ENCODE data around the gene PTPRM.

PTPRM gene

DNA sequence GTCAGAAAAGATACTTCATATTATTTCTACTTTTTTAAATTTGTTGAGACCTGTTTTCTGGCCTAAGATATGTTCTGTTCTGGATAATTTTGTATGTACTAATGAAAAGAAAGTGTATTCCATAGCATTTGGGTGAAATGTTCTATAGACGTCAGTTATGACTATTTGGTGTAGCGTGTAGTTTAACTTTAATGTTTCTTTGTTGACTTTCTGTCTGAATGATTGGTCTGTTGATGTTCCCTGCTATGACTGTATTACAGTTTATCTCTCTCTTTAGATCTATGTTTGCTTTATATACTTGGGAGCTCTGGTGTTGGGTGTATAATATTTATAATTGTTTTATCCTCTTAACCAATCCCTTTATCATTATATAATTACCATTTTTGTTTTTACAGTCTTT lies 352.4 kb downstream of the PTPRM start:
- DNase-seq (ENCODE audit: low read depth, low spot score): no peak
- TF ChIP-seq, protein P1, sequence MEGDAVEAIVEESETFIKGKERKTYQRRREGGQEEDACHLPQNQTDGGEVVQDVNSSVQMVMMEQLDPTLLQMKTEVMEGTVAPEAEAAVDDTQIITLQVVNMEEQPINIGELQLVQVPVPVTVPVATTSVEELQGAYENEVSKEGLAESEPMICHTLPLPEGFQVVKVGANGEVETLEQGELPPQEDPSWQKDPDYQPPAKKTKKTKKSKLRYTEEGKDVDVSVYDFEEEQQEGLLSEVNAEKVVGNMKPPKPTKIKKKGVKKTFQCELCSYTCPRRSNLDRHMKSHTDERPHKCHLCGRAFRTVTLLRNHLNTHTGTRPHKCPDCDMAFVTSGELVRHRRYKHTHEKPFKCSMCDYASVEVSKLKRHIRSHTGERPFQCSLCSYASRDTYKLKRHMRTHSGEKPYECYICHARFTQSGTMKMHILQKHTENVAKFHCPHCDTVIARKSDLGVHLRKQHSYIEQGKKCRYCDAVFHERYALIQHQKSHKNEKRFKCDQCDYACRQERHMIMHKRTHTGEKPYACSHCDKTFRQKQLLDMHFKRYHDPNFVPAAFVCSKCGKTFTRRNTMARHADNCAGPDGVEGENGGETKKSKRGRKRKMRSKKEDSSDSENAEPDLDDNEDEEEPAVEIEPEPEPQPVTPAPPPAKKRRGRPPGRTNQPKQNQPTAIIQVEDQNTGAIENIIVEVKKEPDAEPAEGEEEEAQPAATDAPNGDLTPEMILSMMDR (IDR thresholded peaks at IDR 0.05; ENCODE audit: low read depth, low read length): no peak
- in situ Hi-C loops (cut with HindIII; ENCODE audit: low sequenced_read_pairs): no loop called here

GRCh38 chr18:7921938-7922587 lies 354.9 kb downstream of the PTPRM start:
- in situ Hi-C loops (cut with HindIII; ENCODE audit: low sequenced_read_pairs): no loop called here
- peak; percentile 79 for DNase-seq (ENCODE audit: low read depth, low spot score)
- TF ChIP-seq, protein P1 (IDR thresholded peaks at IDR 0.05; ENCODE audit: low read depth, low read length): no peak
- no peak overlapping the region for H3K4me3 ChIP-seq (ENCODE audit: low read depth, low read length)

More for the DNA sequence above, 352.4 kb downstream of the PTPRM start:
- H3K4me3 ChIP-seq (ENCODE audit: low read depth, low read length): no peak overlapping the region

DNA sequence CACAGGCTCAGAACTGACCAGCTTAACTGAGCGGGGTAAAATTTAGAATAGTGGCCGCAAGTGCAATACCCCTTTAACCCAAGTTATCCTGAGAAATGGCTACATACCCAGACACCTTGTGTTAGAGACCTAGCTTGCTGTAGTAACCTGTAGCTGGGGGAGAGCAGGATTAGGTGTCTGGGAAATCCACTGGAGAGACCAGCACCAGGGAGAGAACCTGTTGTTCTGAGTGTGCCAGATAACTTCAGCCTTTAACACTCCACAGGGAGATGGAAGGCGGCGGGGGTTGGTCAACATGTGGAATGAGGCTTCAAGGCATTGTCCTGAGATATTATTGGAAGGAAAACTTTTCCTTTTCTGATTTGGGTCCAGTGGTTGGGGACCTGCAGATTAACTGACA lies 356.0 kb downstream of the PTPRM start:
- TF ChIP-seq, protein P1 (IDR thresholded peaks at IDR 0.05; ENCODE audit: low read depth, low read length): no peak
- H3K4me3 ChIP-seq (ENCODE audit: low read depth, low read length): no peak overlapping the region
- in situ Hi-C loops (cut with HindIII; ENCODE audit: low sequenced_read_pairs): no loop called here
- no peak for DNase-seq (ENCODE audit: low read depth, low spot score)

DNA sequence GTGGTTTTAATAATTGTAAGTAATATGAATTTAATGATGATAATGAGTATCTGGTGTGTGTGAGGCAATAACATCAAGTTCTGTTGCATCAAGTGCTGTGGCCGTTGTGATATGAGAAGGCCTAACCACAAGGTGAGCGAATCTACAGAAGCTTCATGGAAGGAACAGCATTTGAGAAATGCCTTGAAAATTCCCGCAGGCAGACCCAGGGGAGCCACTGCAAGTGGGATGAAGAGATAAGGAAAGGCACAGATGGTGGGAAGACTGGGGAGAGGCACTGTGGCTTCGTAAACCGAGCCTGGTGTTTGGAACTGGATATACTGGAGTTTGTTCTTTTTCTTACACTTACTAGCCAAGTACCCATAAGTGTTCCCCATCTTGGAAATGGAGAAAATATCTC lies 357.5 kb downstream of the PTPRM start:
- in situ Hi-C loops (cut with HindIII; ENCODE audit: low sequenced_read_pairs): no loop called here
- TF ChIP-seq, protein P1 (IDR thresholded peaks at IDR 0.05; ENCODE audit: low read depth, low read length): no peak
- no peak overlapping the region for H3K4me3 ChIP-seq (ENCODE audit: low read depth, low read length)

GRCh38 chr18:7926526-7926925 lies 359.4 kb downstream of the PTPRM start:
- H3K4me3 ChIP-seq (ENCODE audit: low read depth, low read length): no peak overlapping the region
- TF ChIP-seq, protein P1 (IDR thresholded peaks at IDR 0.05; ENCODE audit: low read depth, low read length): peak; percentile 17
- no peak for DNase-seq (ENCODE audit: low read depth, low spot score)
- in situ Hi-C loops (cut with HindIII; ENCODE audit: low sequenced_read_pairs): no loop called here

More for the DNA sequence above, 357.5 kb downstream of the PTPRM start:
- no peak for DNase-seq (ENCODE audit: low read depth, low spot score)

DNA sequence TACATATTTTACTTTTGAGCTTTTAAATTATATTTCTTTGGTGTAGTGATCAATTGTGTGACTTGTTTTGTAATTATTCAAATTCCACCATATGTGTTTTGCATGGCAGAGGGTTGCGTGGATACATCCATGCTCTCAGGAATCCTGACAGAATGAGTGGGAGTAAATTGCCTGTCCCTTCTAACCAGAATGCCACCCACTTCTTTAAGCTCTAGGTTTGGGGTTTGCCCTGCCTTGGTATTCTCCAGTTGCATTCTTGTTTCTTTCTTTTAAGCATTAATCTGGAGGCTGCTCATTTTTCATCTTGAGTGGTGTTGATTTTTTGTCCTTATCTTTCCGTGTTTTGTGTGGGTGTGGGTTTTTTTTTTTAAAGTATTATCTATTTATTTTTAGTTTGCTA lies 360.0 kb downstream of the PTPRM start:
- no peak overlapping the region for H3K4me3 ChIP-seq (ENCODE audit: low read depth, low read length)
- no peak for DNase-seq (ENCODE audit: low read depth, low spot score)
- in situ Hi-C loops (cut with HindIII; ENCODE audit: low sequenced_read_pairs): no loop called here
- TF ChIP-seq, protein P1 (IDR thresholded peaks at IDR 0.05; ENCODE audit: low read depth, low read length): no peak
